Upper lobe of left lung (tissue), 6 donors: Measurements from ENCODE around the gene RBM27. TPM values are rescaled to one million over a fixed set of nuclear protein-coding genes. Genes with fewer than 3 reads are reported as not detected.
A peak's percentile ranks its signal among the peaks of the same experiment; 100 is the strongest.

Experiments
- ATAC-seq, 2 donors: fragments of 200-7000 bp; cut with Tn5 transposase; one replicate each; pipeline ENCODE4 v1.9.1; 2022; ENCODE audit warnings: mild to moderate bottlenecking in 2 of 2, moderate library complexity in 2 of 2; ENCODE audit not compliant: low FRiP score in 2 of 2
- DNase-seq, 2 donors: peaks; one replicate each; pipeline ENCODE4 v3.0.0-alpha.2; 2019 to 2020
- H3K27ac ChIP-seq, 4 donors: fragments of 200-600 bp; sonication (generic); one replicate each; pipeline ENCODE4 v1.5.1; 2016 to 2019
- H3K27me3 ChIP-seq, 4 donors: fragments of 200-600 bp; sonication (generic); one replicate each; pipeline ENCODE4 v1.5.1; 2017 to 2019
- H3K36me3 ChIP-seq, 4 donors: fragments of 200-600 bp; sonication (generic); one replicate each; pipeline ENCODE4 v1.5.1; 2016 to 2019
- H3K4me1 ChIP-seq, 4 donors: fragments of 200-600 bp; sonication (generic); one replicate each; pipeline ENCODE4 v1.5.1; 2018 to 2019
- H3K4me3 ChIP-seq, 4 donors: fragments of 200-600 bp; sonication (generic); one replicate each; pipeline ENCODE4 v1.5.1; 2017 to 2019; ENCODE audit warnings: mild to moderate bottlenecking in 2 of 4, moderate library complexity in 1 of 4
- H3K9me3 ChIP-seq, 4 donors: fragments of 200-600 bp; sonication (generic); one replicate each; pipeline ENCODE4 v1.5.1; 2018 to 2019
- CTCF ChIP-seq, 6 experiments: fragments of 450-650 bp in 4 of 6; fragments of 200-600 bp in 2 of 6; sonication (generic) in 2 of 6; IDR thresholded peaks; one replicate each; pipeline ENCODE4 v1.5.1; 2016 to 2019; ENCODE audit warnings: antibody characterized with exemption in 6 of 6
- EP300 ChIP-seq, 4 donors: sonication (generic); formaldehyde crosslinking; IDR thresholded peaks; one replicate each; pipeline ENCODE4 v1.5.1; 2017; ENCODE audit warnings: antibody characterized with exemption in 4 of 4, control low read depth in 2 of 4
- POLR2A ChIP-seq, 4 donors: fragments of 450-650 bp; IDR thresholded peaks; one replicate each; pipeline ENCODE4 v1.5.1; 2016 to 2017; ENCODE audit warnings: antibody characterized with exemption in 4 of 4, mild to moderate bottlenecking in 2 of 4
- POLR2AphosphoS5 ChIP-seq, 2 donors: sonication (generic); formaldehyde crosslinking; IDR thresholded peaks; one replicate each; pipeline ENCODE4 v1.5.1; 2017; ENCODE audit warnings: antibody characterized with exemption in 2 of 2
- WGBS, 2 donors: methylation state at CpG; one replicate each; pipeline ENCODE4 v1.1.5; 2017 to 2018; 5-methylcytosine and 5-hydroxymethylcytosine counted together
- total RNA-seq, 6 donors: library from RNA; depleted of rRNA in 4 of 6; stranded (reverse); fragments of >200 nt in 4 of 6; gene quantifications; one replicate each; pipeline versions ENCODE4 v1.1.0 to v1.2.1, GENCODE V29; 2016 to 2021
- donor health status: DM: no; HTN: no; CAD: no; lungs with moderate emphysema.
- donor health status: DM: no; HTN: yes; CAD: no; lungs with severe emphysema.

Gene RBM27
- total RNA-seq, 6 donors from 2014 or later: 13.0 to 52.4 (median 31.2) TPM

GRCh38 chr5:146232223-146232622 lies 28.8 kb downstream of the RBM27 start:
- ATAC-seq (no peak), DNase-seq (no peak)
- Histone ChIP-seq H3K9me3 (no peaks in the 10 kb centered on the region), H3K4me3 (no peak overlapping the region), H3K36me3 (peaks cover 11 to 85% (median 43%) of the 10 kb centered on the region in 4 donors), H3K27me3 (no peaks in the 10 kb centered on the region), H3K27ac (no peak overlapping the region), H3K4me1 (peaks cover 0 to 2% (median 0%) of the 10 kb centered on the region in 4 donors)
- no peak for TF ChIP-seq CTCF (IDR thresholded peaks at IDR 0.05)
- TF ChIP-seq EP300 (IDR thresholded peaks at IDR 0.05): no peak
- TF ChIP-seq POLR2A (IDR thresholded peaks at IDR 0.05): no peak
- WGBS, 2 donors: 93 to 99% methylated on average over 6 of the region's 6 CpGs

- TF ChIP-seq EP300 (IDR thresholded peaks at IDR 0.05): no peak
- TF ChIP-seq POLR2A (IDR thresholded peaks at IDR 0.05): no peak
- Histone ChIP-seq H3K9me3 (no peaks in the 10 kb centered on the region), H3K4me3 (no peak overlapping the region), H3K27me3 (no peaks in the 10 kb centered on the region), H3K27ac (no peak overlapping the region), H3K36me3 (peaks cover 14 to 88% (median 52%) of the 10 kb centered on the region in 4 donors), H3K4me1 (peaks cover 0 to 2% (median 0%) of the 10 kb centered on the region in 4 donors)
- 69 to 75% methylated on average over 5 of the region's 5 CpGs for WGBS, 2 donors
- DNase-seq: peak in 1 of 2 donors; percentile 28
- ATAC-seq: no peak
Observed at GRCh38 chr5:146233441-146233840, 30.0 kb downstream of the RBM27 start.

GRCh38 chr5:146238973-146239372 lies 35.6 kb downstream of the RBM27 start:
- H3K27me3 ChIP-seq: no peaks in the 10 kb centered on the region
- no peaks in the 10 kb centered on the region for H3K9me3 ChIP-seq
- DNase-seq (no peak), ATAC-seq (no peak)
- no peak overlapping the region for H3K27ac ChIP-seq
- 40 to 90% methylated on average over 1 of the region's 1 CpG for WGBS, 2 donors
- H3K4me1 ChIP-seq: no peaks in the 10 kb centered on the region
- TF ChIP-seq POLR2AphosphoS5 (IDR thresholded peaks at IDR 0.05) (no peak), CTCF (IDR thresholded peaks at IDR 0.05) (no peak), EP300 (IDR thresholded peaks at IDR 0.05) (no peak), POLR2A (IDR thresholded peaks at IDR 0.05) (no peak)
- H3K4me3 ChIP-seq: no peak overlapping the region
- H3K36me3 ChIP-seq: peaks cover 3 to 58% (median 22%) of the 10 kb centered on the region in 4 donors

- Histone ChIP-seq H3K4me3 (no peak overlapping the region), H3K27ac (no peak overlapping the region), H3K27me3 (no peaks in the 10 kb centered on the region), H3K36me3 (peaks cover 3 to 68% (median 21%) of the 10 kb centered on the region in 4 donors), H3K4me1 (no peaks in the 10 kb centered on the region), H3K9me3 (no peaks in the 10 kb centered on the region)
- ATAC-seq: no peak
- 84 to 93% methylated on average over 2 of the region's 2 CpGs for WGBS, 2 donors
- DNase-seq: no peak
- TF ChIP-seq POLR2AphosphoS5 (IDR thresholded peaks at IDR 0.05) (no peak), CTCF (IDR thresholded peaks at IDR 0.05) (no peak)
Observed at GRCh38 chr5:146240951-146241350, 37.5 kb downstream of the RBM27 start.

GRCh38 chr5:146243247-146243646 lies 39.8 kb downstream of the RBM27 start:
- Histone ChIP-seq H3K9me3 (no peaks in the 10 kb centered on the region), H3K36me3 (peaks cover 0 to 49% (median 4%) of the 10 kb centered on the region in 4 donors), H3K27ac (no peak overlapping the region), H3K27me3 (no peaks in the 10 kb centered on the region), H3K4me1 (no peaks in the 10 kb centered on the region), H3K4me3 (no peak overlapping the region)
- WGBS, 2 donors: 88 to 94% methylated on average over 3 of the region's 3 CpGs
- no peak for TF ChIP-seq POLR2AphosphoS5 (IDR thresholded peaks at IDR 0.05)
- DNase-seq (no peak), ATAC-seq (no peak)

GRCh38 chr5:146248561-146248960 lies 45.2 kb downstream of the RBM27 start:
- Histone ChIP-seq H3K27me3 (no peaks in the 10 kb centered on the region), H3K36me3 (peaks cover 0 to 54% (median 9%) of the 10 kb centered on the region in 4 donors), H3K4me1 (no peaks in the 10 kb centered on the region), H3K9me3 (no peaks in the 10 kb centered on the region), H3K27ac (no peak overlapping the region), H3K4me3 (no peak overlapping the region)
- WGBS, 2 donors: 97% methylated on average over 5 of the region's 5 CpGs
- DNase-seq (no peak), ATAC-seq (no peak)
- TF ChIP-seq POLR2AphosphoS5 (IDR thresholded peaks at IDR 0.05): no peak
- TF ChIP-seq EP300 (IDR thresholded peaks at IDR 0.05): no peak
- no peak for TF ChIP-seq CTCF (IDR thresholded peaks at IDR 0.05)
